ENCODE measurements around the gene MTHFD2L. TPM values are rescaled to one million over a fixed set of nuclear protein-coding genes. Genes with fewer than 3 reads are reported as not detected.
"Not testable (repeated sequence)": the region's sequence is repeated elsewhere in the genome, so short reads cannot be mapped to it uniquely, and the experiment has no call there.

MTHFD2L gene
- total RNA-seq, 1 donor from 2014 or later = 12.4 TPM

DNA sequence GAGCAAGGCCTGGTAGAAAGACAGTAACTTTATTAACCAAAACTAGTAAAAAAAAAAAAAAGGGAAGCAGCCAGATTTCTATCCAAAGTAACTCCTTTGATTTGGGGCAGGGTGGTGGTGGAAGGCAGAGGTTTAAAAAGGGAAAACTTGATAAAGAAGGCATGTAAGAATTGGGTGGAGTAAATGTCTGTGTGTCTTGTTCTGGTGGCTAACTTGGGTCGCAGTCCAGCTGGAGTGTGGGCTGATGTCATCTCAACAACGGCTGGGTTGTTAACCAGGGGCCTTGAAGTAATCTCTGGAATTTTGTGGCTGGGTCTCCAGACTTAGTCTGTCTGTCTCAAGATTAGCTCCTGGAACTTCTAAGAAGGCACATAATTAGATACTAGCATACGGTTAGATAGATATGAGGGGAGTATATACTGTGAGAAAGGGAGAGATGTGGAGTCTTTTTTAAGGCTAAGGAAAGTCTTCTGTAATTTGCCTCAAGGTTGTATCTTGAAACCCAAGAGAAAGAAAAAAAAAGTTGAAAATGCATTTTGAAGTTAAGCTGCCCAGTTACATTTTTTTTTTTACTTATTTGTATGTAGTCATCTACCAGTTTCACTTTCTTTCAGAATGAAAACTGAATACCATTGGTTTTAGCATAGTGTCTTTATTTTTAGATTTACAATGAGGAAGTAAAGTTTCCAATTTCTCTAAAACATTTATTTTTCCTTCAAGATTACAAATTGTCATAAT, 48.3 kb downstream of the MTHFD2L start:
- H3K4me1 Mint-ChIP-seq (ENCODE audit: low read depth, unreplicated experiment) = peaks cover 67% of the 10 kb centered on the region
- H3K4me3 ChIP-seq (ENCODE audit: insufficient read depth, low read depth, low read length) = no peak overlapping the region
- no peaks in the 10 kb centered on the region for H3K36me3 ChIP-seq (ENCODE audit: insufficient read depth, low read length)
- H2AFZ ChIP-seq (ENCODE audit: low read depth, low read length) = no peak overlapping the region
- H3K79me2 ChIP-seq (ENCODE audit: insufficient read depth, low read length) = no peaks in the 10 kb centered on the region
- peak overlapping the region; percentile 45 for H3K9ac ChIP-seq (ENCODE audit: low read length)
- peaks cover 11% of the 10 kb centered on the region for H3K36me3 Mint-ChIP-seq (ENCODE audit: low read depth, unreplicated experiment)
- peak overlapping the region; percentile 61 for H3K4me2 ChIP-seq (ENCODE audit: low read length)
- FAIRE-seq (no peak), DNase-seq (ENCODE audit: low read depth) (peak; percentile 96)
- H3K4me3 Mint-ChIP-seq (ENCODE audit: unreplicated experiment) = peak overlapping the region; percentile 42
- TF ChIP-seq, protein P1, sequence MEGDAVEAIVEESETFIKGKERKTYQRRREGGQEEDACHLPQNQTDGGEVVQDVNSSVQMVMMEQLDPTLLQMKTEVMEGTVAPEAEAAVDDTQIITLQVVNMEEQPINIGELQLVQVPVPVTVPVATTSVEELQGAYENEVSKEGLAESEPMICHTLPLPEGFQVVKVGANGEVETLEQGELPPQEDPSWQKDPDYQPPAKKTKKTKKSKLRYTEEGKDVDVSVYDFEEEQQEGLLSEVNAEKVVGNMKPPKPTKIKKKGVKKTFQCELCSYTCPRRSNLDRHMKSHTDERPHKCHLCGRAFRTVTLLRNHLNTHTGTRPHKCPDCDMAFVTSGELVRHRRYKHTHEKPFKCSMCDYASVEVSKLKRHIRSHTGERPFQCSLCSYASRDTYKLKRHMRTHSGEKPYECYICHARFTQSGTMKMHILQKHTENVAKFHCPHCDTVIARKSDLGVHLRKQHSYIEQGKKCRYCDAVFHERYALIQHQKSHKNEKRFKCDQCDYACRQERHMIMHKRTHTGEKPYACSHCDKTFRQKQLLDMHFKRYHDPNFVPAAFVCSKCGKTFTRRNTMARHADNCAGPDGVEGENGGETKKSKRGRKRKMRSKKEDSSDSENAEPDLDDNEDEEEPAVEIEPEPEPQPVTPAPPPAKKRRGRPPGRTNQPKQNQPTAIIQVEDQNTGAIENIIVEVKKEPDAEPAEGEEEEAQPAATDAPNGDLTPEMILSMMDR (IDR thresholded peaks at IDR 0.05; ENCODE audit: insufficient read depth, low read depth, low read length) = no peak
- TF ChIP-seq EZH2 (IDR thresholded peaks at IDR 0.05; ENCODE audit: insufficient read depth, low read length) = no peak
- peaks cover 12% of the 10 kb centered on the region for H3K9me3 Mint-ChIP-seq (ENCODE audit: unreplicated experiment)
- peak overlapping the region; percentile 98 for H3K27ac Mint-ChIP-seq (ENCODE audit: unreplicated experiment)
- no peaks in the 10 kb centered on the region for H3K27me3 Mint-ChIP-seq (ENCODE audit: low read depth, unreplicated experiment)
- H4K20me1 ChIP-seq (ENCODE audit: insufficient read depth, low read length) = no peaks in the 10 kb centered on the region
- peak overlapping the region; percentile 81 for H3K27ac ChIP-seq (ENCODE audit: low read depth, low read length)
- H3K9me3 ChIP-seq (ENCODE audit: insufficient read depth, low read depth, low read length) = no peaks in the 10 kb centered on the region
- H3K27me3 ChIP-seq (ENCODE audit: insufficient read depth, low read length) = no peaks in the 10 kb centered on the region
- peaks cover 32% of the 10 kb centered on the region for H3K4me1 ChIP-seq (ENCODE audit: insufficient read depth, low read length)

DNA sequence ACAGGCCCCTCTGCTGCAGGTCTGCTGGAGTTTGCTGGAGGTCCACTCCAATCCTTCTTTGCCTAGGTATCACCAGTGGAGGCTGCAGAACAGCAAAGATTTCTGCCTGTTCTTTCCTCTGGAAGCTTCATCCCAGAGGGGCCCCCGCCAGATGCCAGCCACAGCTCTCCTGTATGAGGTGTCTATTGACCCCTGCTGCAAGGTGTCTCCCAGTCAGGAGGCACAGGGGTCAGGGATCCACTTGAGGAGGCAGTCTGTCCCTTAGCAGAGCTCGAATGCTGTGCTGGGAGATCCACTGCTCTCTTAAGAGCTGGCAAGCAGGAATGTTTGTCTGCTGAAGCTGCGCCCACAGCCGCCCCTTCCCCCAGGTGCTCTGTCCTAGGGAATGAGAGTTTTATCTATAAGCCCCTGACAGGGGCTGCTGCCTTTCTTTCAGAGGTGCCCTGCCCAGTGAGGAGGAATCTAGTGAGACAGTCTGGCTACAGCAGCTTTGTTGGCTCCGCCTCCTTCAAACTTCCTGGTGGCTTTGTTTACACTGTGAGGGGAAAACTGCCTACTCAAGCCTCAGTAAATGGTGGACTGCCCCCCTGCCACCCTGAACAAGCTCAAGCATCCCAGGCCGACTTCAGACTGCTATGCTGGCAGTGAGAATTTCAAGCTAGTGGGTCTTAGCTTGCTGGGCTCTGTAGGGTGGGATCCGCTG, 56.7 kb downstream of the MTHFD2L start:
- Mint-ChIP-seq H3K4me1 (ENCODE audit: low read depth, unreplicated experiment) (peaks cover 36% of the 10 kb centered on the region), H3K36me3 (ENCODE audit: low read depth, unreplicated experiment) (peaks cover 27% of the 10 kb centered on the region), H3K9me3 (ENCODE audit: unreplicated experiment) (peaks cover 39% of the 10 kb centered on the region)
- not testable (repeated sequence) for H3K9me3 ChIP-seq (ENCODE audit: insufficient read depth, low read depth, low read length); H3K4me3 Mint-ChIP-seq (ENCODE audit: unreplicated experiment); H3K4me2 ChIP-seq (ENCODE audit: low read length); H2AFZ ChIP-seq (ENCODE audit: low read depth, low read length); H4K20me1 ChIP-seq (ENCODE audit: insufficient read depth, low read length); H3K4me3 ChIP-seq (ENCODE audit: insufficient read depth, low read depth, low read length); H3K27ac ChIP-seq (ENCODE audit: low read depth, low read length); H3K9ac ChIP-seq (ENCODE audit: low read length); DNase-seq (ENCODE audit: low read depth); H3K27me3 Mint-ChIP-seq (ENCODE audit: low read depth, unreplicated experiment); H3K27ac Mint-ChIP-seq (ENCODE audit: unreplicated experiment); H3K79me2 ChIP-seq (ENCODE audit: insufficient read depth, low read length); FAIRE-seq; H3K36me3 ChIP-seq (ENCODE audit: insufficient read depth, low read length); H3K4me1 ChIP-seq (ENCODE audit: insufficient read depth, low read length); H3K27me3 ChIP-seq (ENCODE audit: insufficient read depth, low read length)

DNA sequence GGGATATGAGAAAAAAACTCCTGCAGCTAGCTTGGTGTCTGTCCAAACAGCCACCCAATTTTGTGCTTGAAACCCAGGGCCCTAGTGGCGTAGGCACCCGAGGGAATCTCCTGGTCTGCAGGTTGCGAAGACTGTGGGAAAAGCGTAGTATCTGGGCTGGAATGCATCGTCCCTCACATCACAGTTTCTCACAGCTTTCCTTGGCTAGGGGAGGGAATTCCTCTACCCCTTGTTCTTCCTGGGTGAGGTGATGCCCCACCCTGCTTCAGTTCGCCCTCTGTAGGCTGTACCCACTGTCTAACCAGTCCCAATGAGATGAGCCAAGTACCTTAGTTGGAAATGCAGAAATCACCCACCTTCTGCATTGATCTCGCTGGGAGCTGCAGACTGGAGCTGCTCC, 57.3 kb downstream of the MTHFD2L start:
- H4K20me1 ChIP-seq (ENCODE audit: insufficient read depth, low read length); H3K79me2 ChIP-seq (ENCODE audit: insufficient read depth, low read length); FAIRE-seq; H2AFZ ChIP-seq (ENCODE audit: low read depth, low read length); H3K4me2 ChIP-seq (ENCODE audit: low read length); H3K4me1 ChIP-seq (ENCODE audit: insufficient read depth, low read length); DNase-seq (ENCODE audit: low read depth); H3K9me3 ChIP-seq (ENCODE audit: insufficient read depth, low read depth, low read length); H3K27me3 ChIP-seq (ENCODE audit: insufficient read depth, low read length); H3K27me3 Mint-ChIP-seq (ENCODE audit: low read depth, unreplicated experiment); H3K9ac ChIP-seq (ENCODE audit: low read length); H3K4me3 Mint-ChIP-seq (ENCODE audit: unreplicated experiment); H3K36me3 ChIP-seq (ENCODE audit: insufficient read depth, low read length); H3K27ac Mint-ChIP-seq (ENCODE audit: unreplicated experiment); H3K27ac ChIP-seq (ENCODE audit: low read depth, low read length); H3K4me3 ChIP-seq (ENCODE audit: insufficient read depth, low read depth, low read length): not testable (repeated sequence)
- Mint-ChIP-seq H3K4me1 (ENCODE audit: low read depth, unreplicated experiment) (peaks cover 41% of the 10 kb centered on the region), H3K36me3 (ENCODE audit: low read depth, unreplicated experiment) (peaks cover 27% of the 10 kb centered on the region), H3K9me3 (ENCODE audit: unreplicated experiment) (peaks cover 39% of the 10 kb centered on the region)
